Esophagus mucosa (tissue), 1 donor: ENCODE data around the gene TRIM33. TPM values are rescaled to one million over a fixed set of nuclear protein-coding genes. Genes with fewer than 3 reads are reported as not detected.
A peak's percentile ranks its signal among the peaks of the same experiment; 100 is the strongest.

Experiments
- ATAC-seq: fragments of 200-7000 bp; cut with Tn5 transposase; one replicate; pipeline ENCODE4 v1.9.1; 2020
- total RNA-seq: library from RNA; stranded (reverse); gene quantifications from one replicate; pipeline ENCODE4 v1.2.4, GENCODE V29; 2023
- donor health status: DM: yes; HTN: yes; CAD: no.

Gene TRIM33
- total RNA-seq = 22.2 TPM

DNA sequence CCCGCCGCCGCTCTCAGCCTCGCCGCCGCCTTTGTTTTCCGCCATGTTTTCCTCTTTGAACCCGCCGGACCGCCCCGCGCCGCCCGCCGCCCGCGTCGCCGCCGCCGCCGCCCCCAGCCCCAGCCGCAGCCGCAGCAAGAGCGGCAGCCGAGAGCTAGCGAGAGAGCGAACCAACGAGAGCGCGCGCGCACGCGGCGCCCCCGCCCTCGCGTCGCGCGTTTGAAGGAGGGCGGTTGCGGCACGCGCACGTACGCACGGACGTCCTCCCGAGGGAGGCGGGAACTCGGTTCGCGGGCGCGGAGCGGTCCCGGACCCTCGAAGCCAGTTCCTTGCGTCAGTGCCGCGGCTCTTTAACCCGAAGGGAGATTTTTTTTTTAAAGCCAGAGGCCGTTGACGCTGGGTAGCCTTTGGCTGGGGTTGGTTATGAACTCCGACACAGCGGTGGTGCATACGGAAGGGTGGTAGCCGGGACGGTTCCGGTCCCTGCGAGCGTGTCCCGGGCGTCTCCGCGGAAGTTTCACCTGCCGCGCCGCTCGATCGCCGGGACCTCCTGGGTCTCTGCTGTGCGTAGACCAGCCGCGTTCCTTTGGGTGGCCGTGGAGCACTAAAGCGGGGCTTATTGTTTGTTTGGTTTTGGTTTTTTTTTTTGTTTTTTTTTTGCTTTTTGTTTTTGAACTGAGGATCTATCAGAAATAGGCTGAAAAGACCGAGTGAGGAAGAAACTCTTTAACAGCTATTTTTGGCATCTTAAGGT, at the start of gene TRIM33:
TSS of gene TRIM33 (minus strand) at position 172 of the 754 bp plus-strand sequence. CDS start at position 45, 127 bp downstream.
- peak; percentile 90 for ATAC-seq

DNA sequence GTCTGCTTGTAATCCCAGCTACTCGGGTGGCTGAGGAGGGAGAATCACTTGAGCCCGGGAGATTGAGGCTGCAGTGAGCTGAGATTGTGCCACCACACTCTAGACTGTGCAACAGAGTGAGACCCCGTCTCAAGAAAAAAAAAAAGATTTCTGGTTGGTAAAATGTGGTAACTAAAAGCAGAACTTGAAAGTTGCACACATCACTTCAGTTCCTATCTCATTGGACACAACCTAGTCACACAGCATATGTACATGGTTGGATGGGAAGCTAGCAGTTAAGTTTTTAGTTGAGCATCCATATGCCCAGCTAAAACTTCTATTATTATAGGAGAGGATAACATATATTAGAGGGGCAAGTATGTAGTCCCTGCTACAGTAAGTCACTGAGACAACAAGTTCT, 48.4 kb upstream of the TRIM33 start:
- no peak for ATAC-seq

- no peak for ATAC-seq
Measured at GRCh38 chr1:114558544-114558943, 47.5 kb upstream of the TRIM33 start.

GRCh38 chr1:114554577-114554976, 43.6 kb upstream of the TRIM33 start:
- peak; percentile 64 for ATAC-seq

DNA sequence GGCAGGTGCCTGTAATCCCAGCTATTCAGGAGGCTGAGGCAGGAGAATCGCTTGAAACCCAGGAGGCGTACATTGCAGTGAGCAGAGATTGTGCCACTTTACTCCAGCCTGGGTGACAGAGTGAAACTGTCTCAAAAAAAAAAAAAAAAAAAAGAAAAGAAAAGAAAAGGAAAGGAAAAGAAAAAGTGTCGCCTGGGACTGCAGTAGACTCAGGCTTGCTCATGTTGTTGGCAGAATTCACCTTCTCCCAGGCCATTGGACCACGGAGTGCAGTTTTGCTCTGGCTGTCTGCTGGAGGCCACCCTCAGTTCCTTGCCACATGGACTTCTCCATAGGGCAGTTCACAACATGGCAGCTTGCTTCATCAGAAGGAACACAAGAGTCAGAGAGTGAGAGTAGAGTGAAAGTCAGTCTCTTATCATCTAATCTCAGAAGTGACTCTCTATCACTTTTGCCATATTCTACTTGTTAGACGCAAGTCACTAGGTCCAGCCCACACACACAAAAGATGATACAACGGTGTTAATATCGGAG, 41.2 kb upstream of the TRIM33 start:
- no peak for ATAC-seq

- ATAC-seq = no peak
Measured at GRCh38 chr1:114551400-114551799, 40.4 kb upstream of the TRIM33 start.

- ATAC-seq = no peak
Measured at GRCh38 chr1:114550336-114550735, 39.3 kb upstream of the TRIM33 start.

- ATAC-seq = peak; percentile 74
Measured at GRCh38 chr1:114549137-114549536, 38.1 kb upstream of the TRIM33 start.

DNA sequence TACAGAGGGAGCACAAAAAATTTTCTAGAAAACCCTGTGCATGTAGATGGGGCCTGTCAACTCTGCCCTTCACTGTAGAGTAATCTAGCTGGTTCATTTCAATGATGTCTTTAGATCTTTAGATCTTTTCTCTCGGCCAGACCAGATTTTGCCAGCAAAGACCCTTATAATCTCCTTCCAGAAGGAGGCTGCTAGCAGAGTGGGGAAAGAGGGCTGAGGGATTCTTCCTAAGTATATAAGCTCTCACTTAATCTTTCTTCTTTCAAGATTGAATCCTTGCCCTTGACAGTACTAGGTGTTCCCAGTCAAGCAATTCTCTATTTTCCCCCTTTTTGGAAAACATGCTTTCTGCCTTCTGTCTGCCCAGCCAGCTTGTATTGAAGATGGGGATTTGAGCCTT, 36.1 kb upstream of the TRIM33 start:
- no peak for ATAC-seq

DNA sequence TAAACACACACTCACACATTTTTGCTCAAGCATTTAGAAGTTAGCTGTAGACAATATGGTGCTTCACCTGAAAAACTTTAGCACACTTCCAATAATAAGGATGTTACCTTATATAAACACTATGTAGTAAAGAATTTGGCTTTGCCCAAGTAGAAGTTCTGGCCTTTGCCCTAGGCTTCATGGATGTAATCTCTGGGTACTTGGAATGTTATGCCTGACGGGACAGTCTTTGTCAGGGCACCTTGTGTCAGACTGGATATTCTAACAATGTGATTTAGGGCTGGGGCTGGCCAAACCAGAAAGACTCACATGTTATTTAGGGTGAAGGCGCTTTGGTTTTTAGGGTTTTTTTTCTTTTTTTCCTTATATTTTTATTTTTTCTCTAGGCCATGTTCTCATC, 34.8 kb upstream of the TRIM33 start:
- no peak for ATAC-seq

DNA sequence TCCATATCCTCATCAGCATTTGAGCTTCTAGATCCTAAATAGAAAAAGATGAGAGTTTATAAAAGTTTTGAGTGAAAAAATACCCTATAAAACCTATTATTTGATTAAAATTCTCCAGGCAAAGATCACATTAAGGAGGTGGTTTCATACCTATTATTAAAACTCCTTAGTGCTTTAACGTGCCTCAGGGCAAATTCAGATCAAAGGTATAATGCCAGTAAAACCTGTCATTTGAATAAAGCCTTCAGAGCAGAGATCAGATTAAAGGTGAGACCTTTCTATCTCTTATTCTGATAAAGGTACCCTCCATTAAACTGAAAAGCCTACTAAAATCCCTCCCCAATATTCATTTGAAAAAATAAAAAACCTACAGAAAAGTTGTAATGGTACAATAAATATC, 34.3 kb upstream of the TRIM33 start:
- ATAC-seq = no peak

DNA sequence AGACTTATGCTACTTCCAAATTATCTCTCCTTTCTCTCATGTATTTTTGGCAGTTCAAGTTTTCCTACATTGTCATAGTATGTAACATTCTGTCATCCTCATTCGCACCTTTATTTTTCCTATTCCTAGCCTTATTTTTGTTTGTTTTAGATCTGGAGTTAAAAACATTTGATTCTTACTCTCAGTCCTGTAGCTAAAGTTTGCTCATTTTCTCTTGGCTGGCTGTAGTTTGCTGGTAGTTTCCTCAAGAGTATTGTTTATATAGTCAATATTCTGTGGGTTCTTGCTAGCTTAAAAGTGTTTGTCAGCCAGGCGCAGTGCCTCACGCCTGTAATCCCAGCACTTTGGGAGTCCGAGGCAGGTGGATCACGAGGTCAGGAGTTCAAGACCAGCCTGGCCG, 29.8 kb upstream of the TRIM33 start:
- no peak for ATAC-seq

- no peak for ATAC-seq
Measured at GRCh38 chr1:114540272-114540671, 29.3 kb upstream of the TRIM33 start.

DNA sequence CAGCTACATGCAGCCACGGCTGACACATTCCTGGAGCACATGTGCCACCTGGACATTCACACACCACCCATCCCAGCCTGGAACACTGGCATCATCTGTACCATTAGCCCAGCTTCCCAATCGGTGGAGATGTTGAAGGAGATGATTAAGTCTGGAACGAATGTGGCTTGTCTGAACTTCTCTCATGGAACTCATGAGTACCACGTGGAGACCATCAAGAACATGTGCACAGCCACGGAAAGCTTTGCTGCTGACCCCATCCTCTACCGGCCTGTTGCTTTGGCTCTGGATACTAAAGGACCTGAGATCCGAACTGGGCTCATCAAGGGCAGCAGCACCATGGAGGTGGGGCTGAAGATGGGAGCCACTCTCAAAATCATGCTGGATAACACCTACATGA, 25.0 kb upstream of the TRIM33 start:
- no peak for ATAC-seq

- no peak for ATAC-seq
Measured at GRCh38 chr1:114535401-114535800, 24.4 kb upstream of the TRIM33 start.

DNA sequence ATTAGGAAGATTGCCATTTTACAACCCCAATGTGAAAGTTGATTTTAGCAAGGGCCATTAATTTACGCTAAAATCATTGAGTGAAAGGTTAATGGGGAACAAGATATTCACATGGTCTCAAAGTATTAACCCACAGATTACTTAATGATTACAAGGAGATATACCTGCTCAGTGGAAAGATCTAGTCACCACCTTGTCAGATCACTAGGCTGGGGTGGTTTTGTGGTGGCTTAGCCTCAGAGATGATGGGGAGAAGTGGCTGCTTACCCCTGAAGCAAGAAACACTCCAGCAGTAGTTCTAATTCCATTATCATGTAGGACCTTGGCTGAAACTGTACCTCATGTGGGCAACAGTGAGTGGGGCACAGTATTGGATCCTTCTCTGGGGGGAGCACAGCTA, 20.1 kb upstream of the TRIM33 start:
- no peak for ATAC-seq

DNA sequence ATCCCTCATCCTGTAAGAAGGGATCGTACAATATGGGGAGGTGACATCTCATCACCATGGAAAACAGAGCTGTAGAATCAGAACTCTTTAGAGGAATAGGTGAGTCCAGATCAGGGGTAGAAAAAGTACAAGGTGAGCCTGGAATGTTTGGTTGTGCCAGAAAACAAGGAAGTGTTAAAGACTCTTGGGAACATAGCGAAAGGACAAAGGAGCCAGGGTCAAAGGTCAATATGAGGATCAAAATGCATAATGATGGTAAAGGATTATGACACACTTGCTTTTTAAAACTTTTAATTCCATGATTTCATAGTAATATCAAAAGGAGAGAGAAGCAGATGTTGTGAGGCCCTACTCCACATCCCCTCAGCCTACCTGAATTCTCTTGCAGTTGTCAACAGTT, 19.2 kb upstream of the TRIM33 start:
- no peak for ATAC-seq

DNA sequence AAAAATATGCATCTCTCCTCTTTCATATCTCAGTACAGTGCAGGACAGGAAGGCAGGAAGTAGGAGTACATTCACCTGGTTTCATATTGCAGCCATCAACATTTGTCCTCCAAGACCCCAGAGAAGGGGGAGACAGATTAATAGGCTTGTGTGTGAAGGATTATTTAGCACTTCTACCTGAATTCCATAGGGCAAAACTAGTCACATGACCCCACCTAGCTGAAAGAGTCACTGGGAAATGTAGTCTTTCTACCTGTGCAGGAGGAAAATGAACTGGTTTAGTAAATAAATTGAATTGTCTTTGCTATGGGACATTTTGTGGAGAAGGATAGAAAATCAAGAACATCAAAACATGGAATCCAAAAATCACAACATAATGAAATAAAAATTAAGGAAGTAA, 13.9 kb upstream of the TRIM33 start:
- ATAC-seq = no peak

DNA sequence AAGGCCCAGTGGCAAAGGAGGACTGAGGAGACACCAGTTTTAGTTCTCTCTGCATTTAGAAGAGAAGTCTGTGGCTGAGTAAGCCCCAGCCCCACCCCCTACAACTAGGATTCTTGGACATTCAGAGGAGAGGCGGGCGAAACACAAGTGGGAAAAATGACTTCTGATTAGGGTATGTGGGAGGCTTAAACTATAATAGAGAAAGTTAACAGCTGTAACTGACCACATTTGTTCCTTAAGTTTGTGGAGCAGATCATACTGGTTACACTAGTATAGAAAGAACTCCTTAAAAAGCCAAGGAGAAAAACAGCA, 11.2 kb upstream of the TRIM33 start:
- ATAC-seq = no peak

GRCh38 chr1:114521396-114522263, 10.6 kb upstream of the TRIM33 start:
- no peak for ATAC-seq

DNA sequence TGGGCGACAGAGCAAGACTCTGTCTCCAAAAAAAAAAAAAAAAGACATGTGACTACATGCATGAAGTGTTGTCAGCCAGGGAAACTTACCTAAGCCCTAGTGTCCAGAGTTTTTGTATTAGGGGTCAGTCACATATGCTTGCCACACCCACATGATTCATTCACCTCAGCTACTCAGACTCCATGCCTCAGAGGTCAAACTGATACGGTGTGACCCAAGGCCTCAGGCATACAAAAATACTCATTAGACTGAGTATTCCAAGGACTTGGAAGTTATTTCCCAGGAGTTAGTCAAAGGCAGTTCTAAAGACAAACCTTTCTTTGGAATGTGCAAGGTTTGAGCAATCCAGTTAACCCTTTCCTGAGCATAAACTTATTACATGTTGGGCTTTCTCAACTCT, 6.3 kb upstream of the TRIM33 start:
- ATAC-seq = no peak

DNA sequence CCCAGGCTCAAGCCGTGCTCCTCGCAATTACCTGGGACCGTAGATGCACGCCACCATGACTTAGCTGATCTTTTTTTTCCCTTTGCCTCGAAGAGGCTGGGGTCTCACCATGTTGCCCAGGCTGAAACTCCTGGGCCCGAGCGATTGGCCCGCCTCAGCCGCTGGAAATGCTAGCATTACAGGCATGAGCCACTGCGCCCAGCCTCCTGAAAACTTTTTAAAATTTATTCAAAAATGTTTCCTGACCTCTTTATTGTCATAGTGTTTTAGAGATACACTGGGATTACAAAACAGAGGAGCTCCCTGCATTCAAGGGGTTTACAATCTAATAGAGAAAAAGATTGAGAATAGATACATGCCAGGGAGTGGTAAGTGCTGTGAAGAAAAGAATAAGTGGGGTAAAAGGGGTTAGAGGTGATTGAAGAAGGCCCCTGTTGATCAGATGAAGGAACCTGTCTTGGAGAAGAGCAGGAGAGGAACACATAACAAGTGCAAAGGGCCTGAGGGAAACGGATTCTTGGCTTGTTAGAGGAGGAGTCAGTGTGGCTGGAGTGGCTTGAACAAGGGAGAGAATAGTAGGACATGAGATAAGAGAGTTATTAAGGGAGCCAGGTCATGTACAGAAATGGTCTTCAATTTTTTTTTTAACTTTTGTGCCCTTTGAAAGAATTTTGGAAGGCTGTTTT, 1.7 kb upstream of the TRIM33 start:
- ATAC-seq = no peak
